ENCODE measurements around the gene ZNF790. TPM values are rescaled to one million over a fixed set of nuclear protein-coding genes. Genes with fewer than 3 reads are reported as not detected.

The ZNF790 gene
- total and polyA plus RNA-seq, 2 of the 13 experiments (the other 11 are each of a cell fraction or from before 2014, with no cell fraction given): 1.3 to 5.3 TPM

DNA sequence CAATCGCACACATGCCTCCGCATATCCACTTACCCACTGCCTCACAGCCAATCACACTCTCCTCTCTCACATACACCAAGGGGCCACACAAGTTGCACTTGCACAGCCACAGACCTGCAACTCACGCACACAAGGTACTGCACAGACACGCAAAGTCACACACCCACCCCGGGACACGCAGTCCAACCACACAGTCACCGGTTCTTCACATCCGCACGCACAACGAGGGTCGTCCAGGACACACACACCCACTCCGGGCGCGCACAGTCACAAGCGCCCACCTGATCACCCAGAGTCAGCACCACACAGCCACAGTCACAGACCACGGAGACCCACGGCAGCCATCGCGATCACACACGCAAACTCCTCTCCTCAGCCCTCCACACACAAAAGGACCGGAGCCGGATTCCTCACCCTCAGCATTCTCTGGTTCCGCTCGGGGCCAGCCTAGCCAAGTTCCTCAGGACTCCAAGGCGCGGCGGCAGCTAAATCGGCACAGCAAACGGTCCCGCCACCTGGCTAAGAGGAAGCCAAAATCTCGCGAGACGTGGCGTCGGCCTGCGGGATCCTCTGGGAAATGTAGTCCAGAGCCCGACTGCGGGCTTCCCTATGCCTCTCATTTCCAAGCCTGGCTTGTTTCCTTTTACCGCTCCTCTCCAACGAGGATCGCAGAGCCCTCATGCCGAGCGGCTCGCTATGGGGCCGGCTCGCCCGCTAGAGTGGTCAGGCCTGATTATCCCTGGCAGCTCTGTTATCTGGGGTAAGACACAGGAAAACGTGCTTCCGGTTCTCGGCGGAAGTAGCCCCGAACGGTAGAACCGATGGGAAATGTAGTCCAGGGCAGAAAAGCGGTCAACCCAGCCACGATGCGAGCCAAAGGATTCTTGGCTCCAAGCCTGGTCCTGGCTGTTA lies 65.6 kb downstream of the ZNF790 start, which contains the start of gene ZNF850 (continued):
- TF ChIP-seq ZNF407 (CRISPR knock-in tag; IDR thresholded peaks at IDR 0.05; ENCODE audit: not compliant biosample characterization) (no peak), ZNF20 (CRISPR knock-in tag; IDR thresholded peaks at IDR 0.05) (no peak), ZNF773 (CRISPR knock-in tag; IDR thresholded peaks at IDR 0.05; ENCODE audit: borderline replicate concordance) (peak; percentile 24; the same call in 1 of the 2 replicates), HOXA9 (CRISPR knock-in tag; IDR thresholded peaks at IDR 0.05; ENCODE audit: borderline replicate concordance) (no peak), MTERF4 (CRISPR knock-in tag; IDR thresholded peaks at IDR 0.05) (no peak), PTBP1 (IDR thresholded peaks at IDR 0.05; ENCODE audit: low read depth, low read length, poor library complexity, severe bottlenecking) (no peak), FUBP1 (CRISPR knock-in tag; IDR thresholded peaks at IDR 0.05; ENCODE audit: borderline replicate concordance) (no peak), REST (IDR thresholded peaks at IDR 0.05; ENCODE audit: borderline replicate concordance in 1 of 2, low read depth in 1 of 2, low read length in 2 of 2) (no peak), ZFY (CRISPR knock-in tag; IDR thresholded peaks at IDR 0.05) (peak; percentile 30; the same call in 1 of the 2 replicates), CBX5 (CRISPR knock-in tag; IDR thresholded peaks at IDR 0.05; ENCODE audit: borderline replicate concordance) (peak; percentile 49; the same call in 1 of the 2 replicates)
- TF ChIP-seq, protein P1, sequence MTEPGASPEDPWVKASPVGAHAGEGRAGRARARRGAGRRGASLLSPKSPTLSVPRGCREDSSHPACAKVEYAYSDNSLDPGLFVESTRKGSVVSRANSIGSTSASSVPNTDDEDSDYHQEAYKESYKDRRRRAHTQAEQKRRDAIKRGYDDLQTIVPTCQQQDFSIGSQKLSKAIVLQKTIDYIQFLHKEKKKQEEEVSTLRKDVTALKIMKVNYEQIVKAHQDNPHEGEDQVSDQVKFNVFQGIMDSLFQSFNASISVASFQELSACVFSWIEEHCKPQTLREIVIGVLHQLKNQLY (CRISPR knock-in tag; IDR thresholded peaks at IDR 0.05): no peak
